Body of pancreas (tissue), 4 donors: ENCODE measurements around the gene SLC52A1. TPM values are rescaled to one million over a fixed set of nuclear protein-coding genes. Genes with fewer than 3 reads are reported as not detected.
A peak's percentile ranks its signal among the peaks of the same experiment; 100 is the strongest.
"Not testable (repeated sequence)": the region's sequence is repeated elsewhere in the genome, so short reads cannot be mapped to it uniquely, and the experiment has no call there.

ENCODE experiments used
- ATAC-seq: fragments of 150-250 bp; one replicate; pipeline ENCODE4 v1.9.1; 2016
- DNase-seq, 4 donors: peaks; one replicate each; pipeline ENCODE4 v3.0.0-alpha.2; 2019
- H3K27ac ChIP-seq, 4 donors: fragments of 200-600 bp; sonication (generic); 1 replicate in 3 of 4; 2 replicates in 1 of 4; pipeline versions ENCODE4 v1.5.1 to v1.6.1; 2016 to 2019; ENCODE audit warnings: mild to moderate bottlenecking in 1 of 4, mixed read lengths in 1 of 4, moderate library complexity in 1 of 4
- H3K27me3 ChIP-seq, 2 donors: fragments of 200-600 bp; sonication (generic); one replicate each; pipeline ENCODE4 v1.6.0; 2016; ENCODE audit warnings: mild to moderate bottlenecking in 1 of 2
- H3K36me3 ChIP-seq, 2 donors: fragments of 200-600 bp; sonication (generic); replicated peaks in 1 of 2; 2 replicates each; pipeline ENCODE4 v1.5.1; 2016; ENCODE audit warnings: low read depth in 2 of 2; ENCODE audit not compliant: insufficient read depth in 1 of 2
- H3K4me1 ChIP-seq: fragments of 200-600 bp; sonication (generic); one replicate; pipeline ENCODE4 v1.6.0; 2016
- H3K4me3 ChIP-seq, 2 donors: fragments of 200-600 bp; sonication (generic); 1 replicate in 1 of 2; 2 replicates in 1 of 2; pipeline ENCODE4 v1.5.1; 2016 to 2019
- H3K9me3 ChIP-seq, 3 donors: fragments of 200-600 bp; sonication (generic); 1 replicate in 2 of 3; 2 replicates in 1 of 3; pipeline ENCODE4 v1.5.1; 2016
- CTCF ChIP-seq, 7 experiments: fragments of 450-650 bp in 4 of 7; fragments of 200-600 bp in 3 of 7; sonication (generic) in 3 of 7; IDR thresholded peaks; one replicate each; pipeline ENCODE4 v1.5.1; 2016 to 2019; ENCODE audit warnings: antibody characterized with exemption in 7 of 7
- POLR2A ChIP-seq, 3 donors: fragments of 450-650 bp; IDR thresholded peaks; one replicate each; pipeline ENCODE4 v1.6.1; 2016; ENCODE audit warnings: antibody characterized with exemption in 3 of 3, mild to moderate bottlenecking in 2 of 3
- WGBS, 2 donors: methylation state at CpG; one replicate each; pipeline ENCODE4 v1.1.5; 2017; 5-methylcytosine and 5-hydroxymethylcytosine counted together
- intact Hi-C: fragments of 100-400 bp; cut with DNase I; formaldehyde crosslinking; loops from one replicate; pipeline ENCODE4 v1.15.1; 2023
- total RNA-seq, 2 donors: library from RNA; depleted of rRNA; stranded (reverse); fragments of >200 nt; gene quantifications; one replicate each; pipeline ENCODE4 v1.1.0, GENCODE V29; 2016

Gene SLC52A1
- total RNA-seq: not detected

- Histone ChIP-seq H3K4me1 (peaks cover 8% of the 10 kb centered on the region), H3K27me3 (no peaks in the 10 kb centered on the region), H3K27ac (no peak within 1 kb of the TSS), H3K9me3 (no peaks in the 10 kb centered on the region), H3K36me3 (no peaks in the 10 kb centered on the region), H3K4me3 (no peak within 1 kb of the TSS)
- WGBS, 2 donors: 5 to 8% methylated on average over 8 to 21 of the region's 24 CpGs
- DNase-seq (no peak), ATAC-seq (no peak)
- no peak for TF ChIP-seq POLR2A (IDR thresholded peaks at IDR 0.05)
- no peak for TF ChIP-seq CTCF (IDR thresholded peaks at IDR 0.05)
- intact Hi-C loops: no loop called here
Measured at GRCh38 chr17:5035315-5035714, at the start of gene SLC52A1. Gene SLC52A1, minus strand, starts transcription at chr17:5035426. Its CDS starts 820 bp downstream, at chr17:5034606.

- H3K27ac ChIP-seq: no peak overlapping the region
- no peak overlapping the region for H3K4me3 ChIP-seq
- WGBS, 2 donors: 90 to 95% methylated on average over 3 of the region's 3 CpGs
- no peaks in the 10 kb centered on the region for H3K36me3 ChIP-seq
- no peaks in the 10 kb centered on the region for H3K27me3 ChIP-seq
- no peak for DNase-seq
- no peak for TF ChIP-seq CTCF (IDR thresholded peaks at IDR 0.05)
- no peak for TF ChIP-seq POLR2A (IDR thresholded peaks at IDR 0.05)
- intact Hi-C loops: loop anchor here (10.0 kb wide), 1 partner anchor 114 kb away; the partner anchor contains the start of gene ZNF594
- H3K4me1 ChIP-seq: peaks cover 23% of the 10 kb centered on the region
- no peak for ATAC-seq
- no peaks in the 10 kb centered on the region for H3K9me3 ChIP-seq
Measured at GRCh38 chr17:5080591-5080990, 45.4 kb upstream of the SLC52A1 start.

DNA sequence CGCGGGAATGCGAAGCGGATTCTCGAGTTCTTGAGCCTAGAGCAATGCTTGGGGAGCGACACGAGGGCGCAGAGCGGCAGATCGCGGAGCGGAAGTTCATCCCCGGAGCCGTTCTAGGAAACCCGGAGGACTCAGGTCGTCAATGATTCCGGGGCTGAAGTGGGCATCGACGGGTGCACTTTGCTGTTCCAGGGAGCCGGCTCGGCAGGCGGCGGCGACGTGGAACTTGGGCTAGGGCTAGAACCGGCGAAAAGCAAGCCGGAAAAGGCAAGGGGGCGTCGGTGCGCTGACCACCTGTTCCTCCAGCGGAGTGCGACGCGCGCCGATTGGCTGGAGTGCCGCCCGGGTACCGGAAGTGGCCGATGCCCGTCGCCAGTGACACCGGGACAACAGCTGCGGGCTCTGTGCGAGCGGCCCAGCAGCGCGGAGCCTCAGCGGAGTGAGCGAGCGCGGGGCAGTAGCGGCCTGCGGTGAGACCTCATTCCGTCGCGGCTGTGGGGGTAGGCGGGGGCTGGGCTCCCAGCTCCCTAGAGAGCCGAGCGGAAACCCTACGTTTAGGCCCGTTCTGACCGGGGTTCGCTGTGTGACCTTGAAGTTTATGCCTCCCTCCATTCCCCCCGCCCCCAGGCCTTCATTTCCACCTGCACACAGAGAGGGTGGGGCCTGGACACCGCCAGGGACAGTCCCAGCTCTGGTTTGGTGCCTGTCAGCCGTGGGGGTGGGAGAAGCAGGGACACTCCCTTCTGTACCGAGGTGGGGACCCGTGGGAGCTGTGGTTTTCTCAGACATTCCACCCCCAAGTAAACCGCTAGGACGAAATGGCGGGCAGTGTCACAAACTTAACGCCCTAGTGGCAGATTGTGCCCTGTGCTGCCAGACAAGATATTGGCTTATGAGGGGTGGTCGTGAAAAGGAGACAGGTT, 43.1 kb upstream of the SLC52A1 start, which contains the start of gene ZFP3:
Gene ZFP3 (plus strand): TSS at position 362 of the 923 bp plus-strand sequence. CDS start 13,038 bp downstream, outside the sequence.
- intact Hi-C loops: no loop called here
- Histone ChIP-seq H3K9me3 (no peaks in the 10 kb centered on the region), H3K4me3 (peak within 1 kb of the TSS; percentile 39 to 75), H3K27ac (peak within 1 kb of the TSS; percentile 39 to 78 (median 70)), H3K4me1 (peaks cover 23% of the 10 kb centered on the region), H3K27me3 (no peaks in the 10 kb centered on the region), H3K36me3 (no peaks in the 10 kb centered on the region)
- 0 to 1% methylated on average over 34 to 73 of the region's 75 CpGs for WGBS, 2 donors
- peak; percentile 85 to 90 (median 86) for DNase-seq
- peak in 1 of 7 experiments; percentile 18 for TF ChIP-seq CTCF (IDR thresholded peaks at IDR 0.05)
- peak; percentile 30 to 75 (median 75) for TF ChIP-seq POLR2A (IDR thresholded peaks at IDR 0.05)
- peak; percentile 99 for ATAC-seq

- peak; percentile 24 for ATAC-seq
- Histone ChIP-seq H3K9me3 (no peaks in the 10 kb centered on the region), H3K27me3 (no peaks in the 10 kb centered on the region), H3K27ac (peak overlapping the region; percentile 39 to 78 (median 70)), H3K36me3 (no peaks in the 10 kb centered on the region), H3K4me3 (peak overlapping the region; percentile 39 to 75), H3K4me1 (peaks cover 23% of the 10 kb centered on the region)
- DNase-seq: no peak
- intact Hi-C loops: no loop called here
- WGBS, 2 donors: 12 to 23% methylated on average over 14 of the region's 14 CpGs
- no peak for TF ChIP-seq POLR2A (IDR thresholded peaks at IDR 0.05)
- TF ChIP-seq CTCF (IDR thresholded peaks at IDR 0.05): no peak
Measured at GRCh38 chr17:5077781-5078105, 42.5 kb upstream of the SLC52A1 start.

DNA sequence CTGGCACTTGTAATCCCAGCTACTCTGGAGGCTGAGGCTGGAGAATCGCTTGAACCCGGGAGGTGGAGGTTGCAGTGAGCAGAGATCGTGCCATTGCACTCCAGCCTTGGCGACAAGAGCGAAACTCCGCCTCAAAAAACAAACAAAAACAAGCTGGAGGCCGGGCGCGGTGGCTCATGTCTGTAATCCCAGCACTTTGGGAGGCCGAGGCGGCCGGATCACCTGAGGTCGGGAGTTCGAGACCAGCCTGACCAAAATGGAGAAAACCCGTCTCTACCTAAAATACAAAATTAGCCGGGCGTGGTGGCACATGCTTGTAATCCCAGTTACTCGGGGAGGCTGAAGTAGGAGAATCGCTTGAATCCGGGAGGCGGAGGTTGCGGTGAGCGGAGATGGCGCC, 42.0 kb upstream of the SLC52A1 start:
- Histone ChIP-seq H3K4me1 (peaks cover 23% of the 10 kb centered on the region), H3K27ac (peak overlapping the region in 2 of 4 donors; percentile 75 to 78)
- H3K27me3 ChIP-seq, H3K4me3 ChIP-seq, intact Hi-C loops, DNase-seq, H3K36me3 ChIP-seq, ATAC-seq, H3K9me3 ChIP-seq: not testable (repeated sequence)
- 94 to 97% methylated on average over 24 of the region's 24 CpGs for WGBS, 2 donors

DNA sequence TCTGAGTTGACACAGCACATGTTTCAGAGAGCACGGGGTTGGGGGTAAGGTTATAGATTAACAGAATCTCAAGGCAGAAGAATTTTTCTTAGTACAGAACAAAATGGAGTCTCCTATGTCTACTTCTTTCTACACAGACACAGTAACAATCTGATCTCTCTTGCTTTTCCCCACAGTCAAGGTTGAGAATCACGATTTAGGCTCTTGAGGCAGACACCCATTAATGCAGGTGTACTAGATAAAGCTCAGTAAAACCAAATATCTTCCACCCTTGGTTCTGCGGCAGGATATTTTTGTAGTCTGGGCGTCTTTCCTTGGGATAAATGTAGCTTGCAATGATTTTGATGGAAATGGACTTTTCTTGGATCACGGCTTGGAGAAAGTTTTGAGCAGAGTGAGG, 40.2 kb upstream of the SLC52A1 start:
- H3K27me3 ChIP-seq, H3K9me3 ChIP-seq, intact Hi-C loops, H3K4me3 ChIP-seq, DNase-seq, H3K36me3 ChIP-seq, ATAC-seq, H3K27ac ChIP-seq: not testable (repeated sequence)
- peaks cover 23% of the 10 kb centered on the region for H3K4me1 ChIP-seq
- 64 to 82% methylated on average over 4 to 5 of the region's 5 CpGs for WGBS, 2 donors
